CD4-positive, alpha-beta T cell treated with Interleukin-4 for 1 hour (primary cell): ENCODE data around the gene B3GAT3.
"Not testable (repeated sequence)": the region's sequence is repeated elsewhere in the genome, so short reads cannot be mapped to it uniquely, and the experiment has no call there.

Experiments
- DNase-seq, 2 donors: peaks; one replicate each; pipeline ENCODE4 v3.0.0-alpha.2; 2020 to 2022

The B3GAT3 gene

DNA sequence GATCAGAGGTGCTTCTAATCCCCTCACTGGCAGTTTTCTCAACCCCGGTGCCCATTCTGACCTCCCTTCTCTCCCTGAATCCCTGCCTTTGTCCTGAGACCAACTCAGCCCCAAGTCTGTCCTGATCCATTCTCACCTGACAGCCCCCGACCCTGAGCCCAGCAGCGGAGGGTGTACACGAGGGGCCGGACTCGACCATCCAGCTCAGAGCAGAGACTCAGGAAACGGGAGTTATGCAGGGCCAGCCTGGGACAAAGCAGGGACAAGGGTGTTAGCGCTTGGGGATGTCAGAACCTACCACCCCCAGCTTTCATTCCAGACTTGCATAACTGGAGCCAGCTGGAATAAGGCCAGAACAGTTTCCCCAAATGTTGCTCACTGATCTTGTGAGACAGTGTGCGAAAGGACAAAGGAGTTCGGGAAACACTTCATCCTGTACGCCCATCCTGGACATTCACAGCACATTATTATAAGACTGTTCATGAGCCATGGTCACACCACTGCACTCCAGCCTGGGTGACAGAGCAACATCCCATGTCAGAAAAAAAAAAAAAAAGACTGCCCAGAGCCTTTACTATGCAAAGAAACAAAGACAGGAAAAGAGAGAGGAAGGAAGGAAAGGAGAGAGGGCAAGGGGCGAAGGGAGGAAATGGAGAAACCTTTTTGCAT lies 44.6 kb downstream of the B3GAT3 start:
- DNase-seq: no peak

- DNase-seq: no peak
Observed at GRCh38 chr11:62575837-62576236, 45.9 kb downstream of the B3GAT3 start.

- no peak for DNase-seq
Observed at GRCh38 chr11:62575156-62575555, 46.6 kb downstream of the B3GAT3 start.

GRCh38 chr11:62574363-62575071 lies 47.3 kb downstream of the B3GAT3 start:
- no peak for DNase-seq

GRCh38 chr11:62573592-62574362 lies 48.0 kb downstream of the B3GAT3 start, which contains the start of gene EEF1G:
Gene EEF1G, minus strand, starts transcription at chr11:62573891. Its CDS starts 49 bp downstream, at chr11:62573842.
- peak; percentile 100 for DNase-seq

DNA sequence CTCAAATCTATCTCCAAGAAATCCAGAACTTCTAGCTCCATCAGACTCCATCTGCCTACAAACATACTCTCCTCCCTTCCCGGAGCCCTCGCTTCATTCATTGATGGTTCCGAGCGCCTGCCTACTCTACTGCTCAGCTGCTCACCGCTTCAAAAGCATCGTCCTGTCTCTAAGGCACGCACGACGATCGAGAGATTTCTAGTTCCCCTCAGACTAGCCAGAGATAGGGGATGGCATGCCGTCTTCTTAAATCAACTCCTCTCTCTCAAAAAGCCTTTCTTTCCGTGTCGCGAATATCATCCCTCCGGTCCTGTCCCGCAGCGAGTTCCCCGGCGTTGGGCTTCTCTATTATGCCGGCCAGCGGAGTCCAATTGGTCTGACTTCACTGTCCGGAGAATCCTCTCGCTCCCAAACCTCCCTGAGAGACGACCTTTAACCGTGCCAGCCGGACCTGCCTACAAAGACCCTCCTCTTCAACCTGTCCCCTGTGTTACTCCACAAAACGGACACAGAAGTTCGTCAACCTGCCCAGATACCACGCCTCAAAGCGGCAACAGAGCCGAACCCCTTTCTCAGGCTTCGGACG lies 48.7 kb downstream of the B3GAT3 start:
- DNase-seq: peak; percentile 19 to 42

DNA sequence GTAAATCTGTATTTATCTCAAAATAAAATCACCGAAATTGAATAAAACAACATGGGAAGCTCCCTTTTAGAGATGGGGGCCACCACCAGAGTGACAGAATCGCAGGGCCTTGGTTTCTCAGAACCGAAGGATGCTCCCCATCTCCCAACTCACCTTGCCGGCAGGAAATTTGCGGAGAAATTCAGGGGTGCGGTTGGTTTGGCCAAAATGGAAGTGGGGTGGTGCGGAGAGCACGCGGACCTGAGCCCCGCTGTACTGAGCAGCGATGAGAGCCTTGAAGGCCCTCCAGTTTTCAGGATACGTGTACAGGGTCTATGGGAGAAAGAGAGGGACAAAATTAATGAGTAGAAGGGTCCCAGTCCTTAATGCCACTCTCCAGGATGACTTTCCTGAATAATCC lies 49.4 kb downstream of the B3GAT3 start:
- no peak for DNase-seq

- not testable (repeated sequence) for DNase-seq
Observed at GRCh38 chr11:62571493-62571892, 50.3 kb downstream of the B3GAT3 start.

DNA sequence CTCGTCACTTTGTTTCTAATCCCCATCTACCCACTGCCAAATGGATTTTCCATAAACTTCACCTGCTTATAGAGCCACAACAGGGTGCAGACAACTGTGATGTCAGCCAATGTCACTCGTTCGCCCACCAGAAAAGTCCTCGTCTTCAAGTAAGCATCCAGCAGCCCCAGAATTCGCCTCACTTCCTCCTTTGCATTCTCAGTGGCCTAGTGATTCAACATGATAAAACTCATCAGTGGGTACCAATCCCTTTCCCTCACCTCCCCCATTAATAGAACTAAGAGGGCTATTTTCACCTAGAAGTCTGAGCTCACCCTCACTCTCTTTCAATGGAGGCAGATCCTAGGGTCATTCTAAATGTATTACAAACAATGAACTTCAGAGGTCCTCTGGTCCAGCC lies 50.9 kb downstream of the B3GAT3 start:
- DNase-seq: not testable (repeated sequence)

GRCh38 chr11:62569611-62570010 lies 52.2 kb downstream of the B3GAT3 start:
- no peak for DNase-seq

DNA sequence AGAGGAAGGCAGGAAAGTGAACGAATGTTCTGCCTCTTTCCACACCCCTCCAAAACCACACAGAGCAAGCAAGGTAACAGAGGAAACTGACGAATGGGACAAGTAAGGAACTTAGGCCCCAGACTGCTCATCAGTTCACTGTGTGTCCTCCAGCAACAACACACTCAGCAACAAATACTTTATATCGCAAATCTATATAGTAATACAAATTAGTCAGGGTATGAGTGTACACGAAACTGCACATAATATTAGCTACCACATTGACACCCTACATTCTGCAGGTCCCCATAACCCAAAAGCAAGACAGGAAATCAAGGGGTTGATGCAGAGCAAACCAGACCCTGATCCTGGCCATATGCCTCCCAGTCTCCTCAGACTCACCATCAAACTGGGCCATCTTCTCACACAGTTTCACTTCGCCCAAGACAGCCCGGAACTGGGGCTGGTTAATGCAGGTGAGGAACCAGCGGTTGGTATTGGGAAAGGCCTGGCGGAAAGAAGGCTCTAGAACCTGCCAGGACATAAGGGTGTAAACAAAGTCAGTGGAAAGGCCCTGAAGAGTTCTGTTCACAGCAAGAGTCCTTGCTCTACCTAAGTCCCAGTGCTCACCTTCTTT lies 54.7 kb downstream of the B3GAT3 start:
- DNase-seq: no peak

DNA sequence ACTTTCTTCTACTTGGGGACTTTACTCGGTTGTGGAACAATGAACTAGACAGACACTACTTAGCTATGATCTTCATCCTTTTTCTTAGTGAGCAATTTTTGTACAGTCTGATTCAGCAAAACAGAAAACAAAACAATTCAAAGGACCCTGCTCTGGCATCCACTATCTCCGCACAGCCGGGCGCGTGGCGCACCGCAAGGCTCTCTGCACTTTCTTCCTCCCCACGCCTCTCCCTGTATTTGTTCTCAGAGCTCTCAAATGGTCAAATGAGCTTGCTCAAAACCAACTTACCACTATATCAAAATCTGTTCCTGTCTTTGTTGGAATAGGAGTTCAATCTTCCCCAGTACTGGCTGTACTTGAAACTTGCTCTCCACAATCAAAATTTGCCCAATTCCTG lies 55.5 kb downstream of the B3GAT3 start:
- DNase-seq: no peak
